ENCODE measurements around the gene NCLN.
"Not testable (repeated sequence)": the region's sequence is repeated elsewhere in the genome, so short reads cannot be mapped to it uniquely, and the experiment has no call there.

Gene NCLN

DNA sequence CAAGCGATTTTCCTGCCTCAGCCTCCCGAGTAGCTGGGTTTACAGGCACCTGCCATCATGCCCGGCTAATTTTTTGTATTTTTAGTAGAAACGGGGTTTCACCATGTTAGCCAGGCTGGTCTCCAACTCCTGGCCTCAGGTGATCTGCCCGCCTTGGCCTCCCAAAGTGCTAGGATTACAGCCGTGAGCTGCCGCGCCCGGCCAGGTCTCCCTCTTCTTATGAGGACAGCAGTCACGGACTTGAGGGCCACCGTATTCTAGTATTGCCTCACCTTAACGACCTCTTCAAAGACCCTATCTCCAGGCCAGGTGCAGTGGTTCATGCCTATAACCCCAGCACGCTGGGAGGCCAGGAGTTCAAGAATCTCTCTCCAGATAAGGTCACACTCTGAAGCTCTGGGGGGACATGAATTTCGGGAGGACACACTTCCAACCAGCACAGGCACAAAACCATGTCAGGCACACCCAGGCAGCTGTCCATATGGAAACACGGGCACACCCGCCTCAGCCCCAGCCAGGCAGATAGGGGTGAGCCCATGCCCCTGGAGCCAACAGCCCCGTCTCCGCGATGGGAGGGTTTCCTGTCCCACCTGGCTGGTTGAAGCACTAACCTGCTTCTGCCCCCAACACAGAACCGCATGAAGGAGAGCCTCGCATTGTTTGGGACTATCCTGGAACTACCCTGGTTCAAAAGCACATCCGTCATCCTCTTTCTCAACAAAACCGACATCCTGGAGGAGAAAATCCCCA is 28.5 kb upstream of the NCLN start:
- DNase-seq: no peak

DNA sequence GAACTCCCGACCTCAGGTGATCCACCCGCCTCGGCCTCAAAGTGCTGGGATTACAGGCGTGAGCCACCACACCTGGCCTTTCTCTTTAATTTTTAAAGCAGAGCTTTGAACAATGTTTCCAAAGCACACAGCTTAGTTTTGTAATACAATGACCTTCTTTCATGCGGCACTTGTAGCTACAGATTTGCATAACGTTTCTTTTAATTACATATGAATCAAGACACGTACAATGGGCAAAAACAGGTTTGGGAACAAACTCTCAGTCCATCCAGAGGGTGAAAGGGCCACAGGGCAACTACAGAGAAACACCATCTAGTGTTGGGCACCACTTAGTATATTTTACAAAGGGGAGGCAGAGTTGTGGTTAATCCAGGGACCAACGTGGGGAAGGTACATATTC is 26.2 kb upstream of the NCLN start:
- no peak for DNase-seq

DNA sequence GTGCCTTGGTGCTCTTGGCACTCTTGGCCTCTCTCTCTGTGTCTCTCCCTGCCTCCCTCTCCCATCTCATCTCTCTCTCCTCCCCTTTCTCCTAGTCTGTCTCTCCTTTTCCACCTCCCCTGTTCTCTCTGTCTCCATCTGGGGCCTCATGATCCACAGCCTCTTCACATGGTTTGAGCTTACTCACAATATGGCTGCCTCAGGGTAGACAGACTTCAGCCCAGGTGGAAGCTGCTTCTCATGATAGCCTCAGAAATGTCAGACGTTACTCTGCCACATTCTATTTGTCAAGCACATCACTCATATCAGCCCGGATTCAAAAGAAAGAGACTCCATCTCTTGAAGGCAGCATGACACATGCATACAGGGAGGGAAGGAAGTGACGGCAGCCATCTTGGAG is 25.5 kb upstream of the NCLN start:
- no peak for DNase-seq

DNA sequence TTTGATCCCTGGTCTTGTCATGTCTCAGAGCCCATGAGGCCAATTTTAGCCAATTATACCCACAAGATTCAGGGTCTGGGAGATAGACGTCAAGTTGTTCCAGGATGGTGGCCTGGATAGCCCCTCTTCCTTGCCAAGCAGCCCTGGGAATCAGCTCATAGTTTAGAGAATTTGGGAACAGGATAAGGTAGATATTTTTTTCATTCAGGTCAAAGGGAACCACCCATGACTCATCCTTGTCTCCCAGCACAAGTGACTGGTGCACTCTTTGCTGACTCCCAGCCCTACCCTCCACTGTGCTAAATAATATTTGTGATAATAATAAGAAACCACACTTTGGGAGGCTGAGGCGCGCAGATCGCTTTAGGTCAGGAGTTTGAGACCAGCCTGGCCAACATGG is 24.3 kb upstream of the NCLN start:
- no peak for DNase-seq

DNA sequence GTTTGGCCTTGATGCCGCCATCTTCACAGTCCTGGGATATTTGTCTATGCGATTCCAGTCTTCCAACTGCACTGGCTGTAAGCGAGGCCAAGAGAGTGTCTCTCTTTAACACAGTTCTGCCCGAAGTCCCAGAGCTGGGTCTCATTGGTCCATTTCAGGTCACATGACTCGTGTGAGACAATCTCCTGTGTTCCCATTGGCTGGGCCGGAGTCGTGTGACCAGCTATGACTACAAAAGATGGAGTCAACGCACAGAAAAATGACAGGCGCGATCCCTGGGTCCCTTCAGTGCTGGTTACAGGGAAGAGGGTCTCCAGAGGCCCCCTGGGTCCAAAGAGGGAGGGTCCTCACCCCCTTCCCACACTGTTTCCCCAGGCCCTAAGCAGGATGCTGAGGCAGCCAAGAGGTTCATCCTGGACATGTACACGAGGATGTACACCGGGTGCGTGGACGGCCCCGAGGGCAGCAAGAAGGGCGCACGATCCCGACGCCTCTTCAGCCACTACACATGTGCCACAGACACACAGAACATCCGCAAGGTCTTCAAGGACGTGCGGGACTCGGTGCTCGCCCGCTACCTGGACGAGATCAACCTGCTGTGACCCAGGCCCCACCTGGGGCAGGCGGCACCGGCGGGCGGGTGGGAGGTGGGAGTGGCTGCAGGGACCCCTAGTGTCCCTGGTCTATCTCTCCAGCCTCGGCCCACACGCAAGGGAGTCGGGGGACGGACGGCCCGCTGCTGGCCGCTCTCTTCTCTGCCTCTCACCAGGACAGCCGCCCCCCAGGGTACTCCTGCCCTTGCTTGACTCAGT is 23.1 kb upstream of the NCLN start:
- no peak for DNase-seq

DNA sequence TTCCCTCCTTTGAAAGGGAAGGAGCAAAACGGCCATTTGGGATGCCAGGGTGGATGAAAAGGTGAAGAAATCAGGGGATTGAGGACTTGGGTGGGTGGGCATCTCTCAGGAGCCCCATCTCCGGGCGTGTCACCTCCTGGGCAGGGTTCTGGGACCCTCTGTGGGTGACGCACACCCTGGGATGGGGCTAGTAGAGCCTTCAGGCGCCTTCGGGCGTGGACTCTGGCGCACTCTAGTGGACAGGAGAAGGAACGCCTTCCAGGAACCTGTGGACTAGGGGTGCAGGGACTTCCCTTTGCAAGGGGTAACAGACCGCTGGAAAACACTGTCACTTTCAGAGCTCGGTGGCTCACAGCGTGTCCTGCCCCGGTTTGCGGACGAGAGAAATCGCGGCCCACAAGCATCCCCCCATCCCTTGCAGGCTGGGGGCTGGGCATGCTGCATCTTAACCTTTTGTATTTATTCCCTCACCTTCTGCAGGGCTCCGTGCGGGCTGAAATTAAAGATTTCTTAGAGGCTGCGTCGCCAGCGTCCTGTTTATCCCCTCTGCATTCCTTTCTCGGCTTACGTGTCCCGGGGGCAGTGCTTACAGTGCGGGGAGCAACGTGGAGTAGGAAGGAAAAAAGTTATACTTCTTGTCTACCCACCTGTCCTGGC is 22.4 kb upstream of the NCLN start:
- DNase-seq: peak; percentile 15

DNA sequence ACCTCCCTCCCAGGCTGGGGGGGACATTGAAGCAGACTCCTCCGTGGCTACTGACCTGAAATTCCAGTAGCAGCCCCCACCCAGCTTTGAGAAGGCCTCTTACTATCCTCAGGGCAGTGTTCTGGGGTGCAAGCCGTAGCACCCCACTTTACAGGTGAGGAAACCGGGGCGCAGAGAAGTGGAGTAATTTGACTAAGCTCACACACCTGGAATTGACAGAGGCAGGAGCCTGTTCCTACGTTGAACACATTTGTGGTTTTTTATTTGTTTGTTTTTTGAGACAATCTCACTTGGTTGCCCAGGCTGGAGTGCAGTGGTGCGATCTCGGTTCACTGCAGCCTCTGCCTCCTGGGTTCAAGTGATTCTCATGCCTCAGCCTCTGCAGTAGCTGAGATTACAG is 21.8 kb upstream of the NCLN start:
- no peak for DNase-seq

DNA sequence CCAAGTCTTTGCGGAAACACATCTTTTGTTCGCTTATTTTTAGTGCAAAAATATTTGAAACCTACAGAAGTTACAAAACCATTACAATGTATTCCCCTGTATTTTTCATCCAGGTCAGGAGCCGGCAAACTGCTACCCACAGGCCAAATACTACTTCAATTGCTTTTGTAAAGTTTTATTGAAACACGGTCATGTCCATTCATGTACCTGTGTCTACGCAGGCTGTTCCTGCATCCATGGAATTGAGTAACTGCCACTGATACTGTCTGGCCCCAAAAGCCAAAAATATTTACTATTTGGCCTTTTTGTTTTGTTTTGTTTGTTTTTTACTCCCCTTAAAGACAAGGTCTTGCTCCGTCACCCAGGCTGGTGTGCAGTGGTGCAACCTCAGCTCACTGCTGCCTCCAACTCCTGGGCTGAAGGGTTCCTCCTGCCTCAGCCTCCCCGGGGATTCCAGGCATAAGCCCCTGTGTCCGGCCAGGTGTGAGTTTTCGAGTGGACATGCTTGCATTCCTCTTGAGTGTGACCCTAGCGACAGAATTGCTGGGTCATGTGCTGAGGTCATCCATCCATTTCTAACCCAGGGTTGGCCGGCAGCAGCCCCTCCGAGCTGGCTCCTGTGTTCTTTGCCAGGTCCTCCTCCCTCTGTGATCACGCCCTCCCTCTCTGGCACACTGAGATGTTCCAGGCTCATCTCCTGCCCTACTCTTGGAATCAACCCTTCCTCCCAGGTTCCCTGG is 18.0 kb upstream of the NCLN start:
- DNase-seq: no peak

DNA sequence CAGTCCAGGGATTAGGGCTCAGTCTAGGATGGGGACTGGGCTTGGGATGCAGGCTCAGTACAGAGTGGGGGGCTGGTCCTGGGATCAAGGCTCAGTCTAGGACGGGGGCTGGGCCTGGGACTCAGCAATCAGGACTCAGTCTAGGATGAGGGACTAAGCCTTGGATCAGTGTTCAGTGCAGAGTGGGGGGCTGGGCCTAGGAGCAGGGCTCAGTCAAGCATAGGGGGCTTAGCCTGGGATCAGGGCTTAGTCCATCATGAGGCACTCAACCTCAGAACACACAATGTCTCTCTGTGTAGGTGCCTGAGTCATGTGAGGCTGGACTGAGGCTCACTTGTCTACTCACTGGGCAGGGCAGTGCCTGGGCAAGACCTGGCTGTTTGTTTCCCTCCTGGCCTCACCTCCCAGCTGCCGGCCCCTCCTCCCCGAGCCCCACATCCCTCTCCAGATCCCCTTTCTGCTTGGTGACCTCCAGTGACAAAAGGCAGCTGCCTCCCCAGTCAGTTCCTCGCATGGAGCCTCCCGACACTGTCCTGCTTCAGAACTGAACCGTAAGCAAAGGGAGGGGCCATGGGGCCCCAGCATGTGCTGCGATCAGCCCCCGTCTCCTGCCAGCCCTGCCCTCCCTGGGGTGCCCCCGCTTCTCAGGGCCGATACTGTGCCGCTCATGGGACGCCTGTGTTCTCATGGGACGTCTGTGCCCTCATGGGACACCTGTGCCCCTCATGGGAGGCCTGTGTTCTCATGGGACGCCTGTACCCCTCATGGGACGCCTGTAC is 13.6 kb upstream of the NCLN start:
- no peak for DNase-seq

DNA sequence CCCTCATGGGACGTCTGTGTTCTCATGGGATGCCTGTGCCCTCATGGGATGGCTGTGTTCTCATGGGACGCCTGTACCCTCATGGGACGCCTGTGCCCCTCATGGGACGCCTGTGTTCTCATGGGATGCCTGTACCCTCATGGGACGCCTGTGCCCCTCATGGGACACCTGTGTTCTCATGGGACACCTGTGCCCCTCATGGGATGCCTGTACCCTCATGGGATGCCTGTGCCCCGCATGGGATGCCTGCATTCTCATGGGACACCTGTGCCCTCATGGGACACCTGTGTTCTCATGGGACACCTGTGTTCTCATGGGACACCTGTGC is 13.1 kb upstream of the NCLN start:
- not testable (repeated sequence) for DNase-seq

DNA sequence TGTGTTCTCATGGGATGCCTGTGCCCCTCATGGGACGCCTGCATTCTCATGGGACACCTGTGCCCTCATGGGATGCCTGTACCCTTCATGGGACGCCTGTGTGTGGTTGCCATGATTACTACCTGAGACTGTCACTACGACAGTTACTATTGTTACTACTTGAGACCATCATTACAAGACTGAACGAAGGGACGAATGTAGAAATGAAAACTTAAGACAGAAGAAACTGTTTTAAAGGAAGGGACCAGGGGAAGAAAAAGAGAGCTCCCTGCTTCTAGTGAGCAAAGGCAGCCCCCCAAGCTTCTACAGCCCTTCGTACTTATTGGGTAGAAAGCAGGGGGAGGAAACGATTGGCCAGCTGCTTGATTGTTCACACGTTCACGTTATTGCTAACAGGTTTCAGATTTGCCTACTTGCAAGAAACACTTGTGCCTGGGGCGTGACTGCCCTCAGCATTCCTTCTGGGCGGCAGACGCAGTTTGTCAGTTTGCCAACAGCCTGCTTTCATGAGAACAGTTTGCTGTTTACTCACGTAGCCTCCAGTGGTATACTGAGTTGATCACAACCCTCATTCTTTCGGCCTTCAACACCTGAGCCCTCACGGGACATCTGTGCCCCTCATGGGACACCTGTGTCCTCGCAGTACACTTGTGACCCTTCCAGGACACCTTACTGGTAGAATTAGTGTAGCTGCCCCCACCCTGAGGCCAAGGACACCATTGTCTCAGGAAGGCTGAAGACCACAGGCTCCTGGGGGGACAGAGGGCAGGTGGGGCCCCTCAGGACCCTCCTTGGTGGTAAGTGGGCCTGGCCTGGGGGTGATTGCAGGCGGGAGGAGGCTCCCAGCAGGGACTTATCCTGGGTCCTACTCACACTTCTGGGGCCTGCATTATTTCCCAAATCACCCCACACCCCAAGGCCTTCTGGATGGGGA is 9.7 kb upstream of the NCLN start:
- peak; percentile 35 for DNase-seq

DNA sequence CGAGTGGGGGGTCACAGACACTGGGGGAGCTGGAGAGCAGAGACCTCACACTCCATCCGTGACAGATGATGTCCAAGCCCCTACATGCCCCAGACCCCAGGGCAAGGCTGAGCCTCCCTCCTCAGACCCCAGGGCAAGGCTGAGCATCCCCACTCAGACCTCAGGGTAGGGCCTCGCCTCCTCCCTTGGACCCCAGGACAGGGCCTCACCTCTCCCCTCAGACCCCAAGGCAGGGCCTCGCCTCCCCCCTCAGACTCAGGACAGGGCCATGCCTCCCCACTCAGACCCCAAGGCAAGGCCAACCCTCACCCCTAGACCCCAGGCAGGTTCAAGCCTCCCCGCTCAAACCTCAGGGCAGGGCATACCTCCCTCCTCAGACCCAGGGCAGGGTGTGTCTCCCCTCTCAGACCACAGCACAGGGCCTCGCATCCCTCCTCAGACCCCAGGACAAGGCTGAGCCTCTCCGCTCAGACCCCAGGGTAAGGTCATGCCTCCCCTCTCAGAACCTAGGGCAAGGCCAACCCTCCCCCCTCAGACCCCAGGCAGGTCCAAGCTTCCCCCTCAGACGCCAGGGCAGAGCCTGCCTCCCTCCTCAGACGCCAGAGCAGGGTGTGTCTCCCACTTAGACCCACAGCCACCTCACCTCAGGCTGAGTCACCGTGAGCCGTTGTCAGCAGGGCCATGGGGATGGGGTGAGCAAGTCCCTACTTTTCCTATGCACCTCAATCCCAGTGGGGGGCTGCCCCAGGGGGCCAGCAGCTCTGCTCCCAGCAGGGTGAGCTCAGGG is 8.8 kb upstream of the NCLN start:
- no peak for DNase-seq

DNA sequence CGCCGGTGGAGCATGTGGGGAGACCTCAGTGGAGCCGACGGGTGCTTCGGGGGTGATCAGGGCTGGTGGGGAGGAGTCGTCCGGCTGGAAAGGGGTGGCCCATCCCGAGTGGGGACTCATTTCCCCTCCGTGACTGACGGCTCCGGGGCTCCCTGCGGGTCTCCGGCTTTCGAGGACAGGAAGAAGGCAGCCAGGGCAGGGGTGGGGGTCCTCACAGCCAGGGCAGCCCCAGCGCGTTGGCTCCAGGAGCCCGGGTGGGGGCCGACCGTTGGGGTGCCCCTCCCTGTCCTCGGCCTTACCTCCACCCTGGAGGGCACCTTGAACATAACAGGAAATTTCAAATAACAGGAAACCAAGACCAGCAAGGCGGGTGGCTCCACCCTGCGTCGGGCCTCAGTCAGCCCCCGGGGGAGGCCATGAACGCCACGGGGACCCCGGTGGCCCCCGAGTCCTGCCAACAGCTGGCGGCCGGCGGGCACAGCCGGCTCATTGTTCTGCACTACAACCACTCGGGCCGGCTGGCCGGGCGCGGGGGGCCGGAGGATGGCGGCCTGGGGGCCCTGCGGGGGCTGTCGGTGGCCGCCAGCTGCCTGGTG is 7.3 kb upstream of the NCLN start, which contains the start of gene S1PR4:
S1PR4 (plus strand) TSS at position 393 of the 596 bp plus-strand sequence; CDS start at position 417, 24 bp downstream.
- no peak for DNase-seq

DNA sequence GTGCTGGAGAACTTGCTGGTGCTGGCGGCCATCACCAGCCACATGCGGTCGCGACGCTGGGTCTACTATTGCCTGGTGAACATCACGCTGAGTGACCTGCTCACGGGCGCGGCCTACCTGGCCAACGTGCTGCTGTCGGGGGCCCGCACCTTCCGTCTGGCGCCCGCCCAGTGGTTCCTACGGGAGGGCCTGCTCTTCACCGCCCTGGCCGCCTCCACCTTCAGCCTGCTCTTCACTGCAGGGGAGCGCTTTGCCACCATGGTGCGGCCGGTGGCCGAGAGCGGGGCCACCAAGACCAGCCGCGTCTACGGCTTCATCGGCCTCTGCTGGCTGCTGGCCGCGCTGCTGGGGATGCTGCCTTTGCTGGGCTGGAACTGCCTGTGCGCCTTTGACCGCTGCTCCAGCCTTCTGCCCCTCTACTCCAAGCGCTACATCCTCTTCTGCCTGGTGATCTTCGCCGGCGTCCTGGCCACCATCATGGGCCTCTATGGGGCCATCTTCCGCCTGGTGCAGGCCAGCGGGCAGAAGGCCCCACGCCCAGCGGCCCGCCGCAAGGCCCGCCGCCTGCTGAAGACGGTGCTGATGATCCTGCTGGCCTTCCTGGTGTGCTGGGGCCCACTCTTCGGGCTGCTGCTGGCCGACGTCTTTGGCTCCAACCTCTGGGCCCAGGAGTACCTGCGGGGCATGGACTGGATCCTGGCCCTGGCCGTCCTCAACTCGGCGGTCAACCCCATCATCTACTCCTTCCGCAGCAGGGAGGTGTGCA is 6.6 kb upstream of the NCLN start:
- no peak for DNase-seq

DNA sequence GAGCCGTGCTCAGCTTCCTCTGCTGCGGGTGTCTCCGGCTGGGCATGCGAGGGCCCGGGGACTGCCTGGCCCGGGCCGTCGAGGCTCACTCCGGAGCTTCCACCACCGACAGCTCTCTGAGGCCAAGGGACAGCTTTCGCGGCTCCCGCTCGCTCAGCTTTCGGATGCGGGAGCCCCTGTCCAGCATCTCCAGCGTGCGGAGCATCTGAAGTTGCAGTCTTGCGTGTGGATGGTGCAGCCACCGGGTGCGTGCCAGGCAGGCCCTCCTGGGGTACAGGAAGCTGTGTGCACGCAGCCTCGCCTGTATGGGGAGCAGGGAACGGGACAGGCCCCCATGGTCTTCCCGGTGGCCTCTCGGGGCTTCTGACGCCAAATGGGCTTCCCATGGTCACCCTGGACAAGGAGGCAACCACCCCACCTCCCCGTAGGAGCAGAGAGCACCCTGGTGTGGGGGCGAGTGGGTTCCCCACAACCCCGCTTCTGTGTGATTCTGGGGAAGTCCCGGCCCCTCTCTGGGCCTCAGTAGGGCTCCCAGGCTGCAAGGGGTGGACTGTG is 5.9 kb upstream of the NCLN start:
- DNase-seq: no peak

DNA sequence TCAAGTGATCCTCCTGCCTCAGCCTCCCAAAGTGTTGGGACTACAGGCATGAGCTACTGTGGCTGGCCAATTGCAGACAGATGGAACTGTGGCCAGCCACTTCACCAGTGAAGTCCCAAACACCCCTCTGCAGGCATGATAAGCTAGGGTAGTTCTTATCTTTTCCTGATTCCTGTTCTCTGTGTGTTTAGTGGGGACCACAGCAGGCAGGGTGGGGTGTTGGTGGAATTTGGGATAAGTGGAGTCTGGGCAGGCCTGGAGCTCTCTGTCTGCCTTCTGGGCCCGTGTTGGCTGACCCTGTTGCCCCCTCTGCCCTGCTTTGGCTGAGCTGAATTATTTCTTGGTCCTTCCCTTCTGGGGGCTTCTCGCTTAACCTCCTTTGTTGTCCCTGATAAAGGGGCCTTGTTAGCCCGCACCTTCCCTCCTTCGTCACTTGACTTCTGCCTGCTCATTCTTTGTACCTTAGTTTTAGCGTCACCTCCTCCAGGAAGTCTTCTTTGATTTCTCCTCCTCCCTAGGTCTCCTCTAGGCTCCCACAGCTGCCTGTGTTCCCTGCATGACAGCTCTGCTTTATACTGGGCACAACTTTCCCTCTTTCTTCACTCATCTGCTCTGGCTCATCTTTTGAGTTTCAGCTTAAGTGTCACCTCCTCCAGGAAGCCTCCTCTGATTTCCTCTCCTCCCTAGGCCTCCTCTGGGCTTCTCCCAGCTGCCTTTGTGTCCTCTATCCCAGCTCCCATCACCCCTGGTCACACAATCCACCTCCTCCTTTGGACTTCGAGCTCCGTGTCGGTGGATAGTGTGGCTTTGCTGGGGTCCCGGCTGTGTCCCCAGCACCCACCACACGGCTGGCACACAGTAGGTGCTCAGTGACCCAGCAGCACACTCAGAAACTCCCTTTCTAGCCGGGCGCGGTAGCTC is 1.7 kb upstream of the NCLN start:
- no peak for DNase-seq

DNA sequence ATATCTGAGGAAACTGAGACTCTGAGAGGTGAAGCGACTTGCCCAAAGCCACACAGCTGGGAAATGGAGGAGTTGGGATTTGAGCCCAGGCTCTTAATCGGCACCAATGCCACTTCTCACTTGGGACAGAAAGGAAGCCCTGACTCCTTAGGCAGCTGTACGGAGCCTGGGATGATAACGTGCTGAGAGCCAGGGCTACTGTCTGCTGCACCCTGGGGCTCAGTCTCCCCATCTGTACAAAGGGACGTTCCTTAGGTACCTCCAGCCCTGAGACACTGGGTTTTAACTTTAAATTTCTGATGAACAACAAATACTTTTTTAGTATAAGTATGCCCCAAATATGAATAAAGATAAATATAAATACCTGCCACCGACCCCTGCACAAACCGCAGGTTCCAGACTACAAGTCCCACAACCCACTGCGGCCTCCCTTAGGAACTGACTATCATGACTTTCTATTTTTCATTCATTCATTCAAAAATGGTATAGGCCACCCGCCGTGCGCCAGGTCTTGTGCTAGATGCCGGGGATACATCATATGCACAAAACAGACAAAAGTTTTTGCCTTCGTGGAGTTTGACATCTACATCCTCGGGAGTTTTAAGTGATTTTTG is 776 bp upstream of the NCLN start:
- DNase-seq: peak; percentile 57

Data from NCI-H2029 (cell line).